Measurements from ENCODE around the gene PDZD7.

GRCh38 chr10:100998991-100999741 is 31.8 kb downstream of the PDZD7 start:
- TF ChIP-seq CTCF (IDR thresholded peaks at IDR 0.05) = peak; percentile 77
- TF ChIP-seq RFX5 (IDR thresholded peaks at IDR 0.05; ENCODE audit: low read length) = no peak
- TF ChIP-seq PBX3 (IDR thresholded peaks at IDR 0.05) = no peak
- TF ChIP-seq MXI1 (IDR thresholded peaks at IDR 0.05; ENCODE audit: low read depth, low read length) = peak; percentile 67
- peak; percentile 52 for TF ChIP-seq RAD21 (IDR thresholded peaks at IDR 0.05; ENCODE audit: low read length)
- no peak for TF ChIP-seq TAF1 (IDR thresholded peaks at IDR 0.05; ENCODE audit: borderline replicate concordance, low read depth, low read length)
- peak; percentile 53 for TF ChIP-seq NRF1 (IDR thresholded peaks at IDR 0.05; ENCODE audit: low read depth, low read length)
- TF ChIP-seq EP300 (IDR thresholded peaks at IDR 0.05; ENCODE audit: borderline replicate concordance in 1 of 2, low read depth in 1 of 2, low read length in 1 of 2) = no peak; a peak in 1 of 4 replicates
- peak; percentile 57; the same call in 1 of the 2 replicates for TF ChIP-seq SMC3 (IDR thresholded peaks at IDR 0.05; ENCODE audit: low read depth, low read length)
- TF ChIP-seq SIN3A (IDR thresholded peaks at IDR 0.05; ENCODE audit: borderline replicate concordance, low read depth, low read length) = peak; percentile 70; the same call in 1 of the 2 replicates
- no peak for TF ChIP-seq ZBTB33 (IDR thresholded peaks at IDR 0.05; ENCODE audit: borderline replicate concordance, low read depth)
